Neural cell (in vitro differentiated cells): ENCODE results near the gene CDX1. TPM values are rescaled to one million over a fixed set of nuclear protein-coding genes. Genes with fewer than 3 reads are reported as not detected.

Source experiments
- H2AFZ ChIP-seq: fragments of 200-600, 300-800 bp; sonication (generic), shearing (Covaris generic); 2 replicates; pipeline ENCODE4 v1.6.0; 2014; ENCODE audit warnings: low read depth, mild to moderate bottlenecking, antibody characterized with exemption, low read length, moderate library complexity
- H3F3A ChIP-seq: fragments of 200-600 bp; shearing (Covaris generic); 2 replicates; pipeline ENCODE4 v1.6.1; 2016; ENCODE audit warnings: mild to moderate bottlenecking, moderate library complexity, mixed read lengths, antibody characterized with exemption, low read length; ENCODE audit not compliant: insufficient read depth, poor library complexity, severe bottlenecking
- H3K27ac ChIP-seq: fragments of 200-600, 300-800 bp; sonication (generic), shearing (Covaris generic); 2 replicates; pipeline ENCODE4 v1.5.1; 2014; ENCODE audit warnings: mild to moderate bottlenecking, low read length, moderate library complexity
- H3K27me3 ChIP-seq: fragments of 300-800, 200-600 bp; sonication (generic), shearing (Covaris generic); 2 replicates; pipeline ENCODE4 v1.6.0; 2014; ENCODE audit warnings: mild to moderate bottlenecking, low read depth, low read length, moderate library complexity; ENCODE audit not compliant: insufficient read depth
- H3K36me3 ChIP-seq: fragments of 300-800, 200-600 bp; sonication (generic), shearing (Covaris generic); 2 replicates; pipeline ENCODE4 v1.5.1; 2014; ENCODE audit warnings: mild to moderate bottlenecking, antibody characterized with exemption, low read length, moderate library complexity; ENCODE audit not compliant: insufficient read depth
- H3K4me2 ChIP-seq: fragments of 300-800, 200-600 bp; sonication (generic), shearing (Covaris generic); 2 replicates; pipeline ENCODE4 v1.6.0; 2014; ENCODE audit warnings: mild to moderate bottlenecking, low read length
- H3K4me3 ChIP-seq: fragments of 300-800, 200-600 bp; sonication (generic), shearing (Covaris generic); 2 replicates; pipeline ENCODE4 v1.5.1; 2014; ENCODE audit warnings: mild to moderate bottlenecking, low read length, moderate library complexity
- H3K79me2 ChIP-seq: fragments of 200-600 bp; shearing (Covaris generic); replicated peaks from 2 replicates; pipeline ENCODE4 v1.6.0; 2014; ENCODE audit warnings: mild to moderate bottlenecking, low read length, moderate library complexity; ENCODE audit not compliant: insufficient read depth
- H3K9ac ChIP-seq: fragments of 300-800, 200-600 bp; sonication (generic), shearing (Covaris generic); 2 replicates; pipeline ENCODE4 v1.6.1; 2016; ENCODE audit warnings: mild to moderate bottlenecking, low read length, mixed read lengths
- H3K9me2 ChIP-seq: fragments of 200-600 bp; shearing (Covaris generic); 2 replicates; pipeline ENCODE4 v1.6.1; 2016; ENCODE audit warnings: mild to moderate bottlenecking, low read length, mixed read lengths; ENCODE audit not compliant: insufficient read depth
- H3K9me3 ChIP-seq: fragments of 200-600, 300-800 bp; sonication (generic), shearing (Covaris generic); 2 replicates; pipeline ENCODE4 v1.6.1; 2016; ENCODE audit warnings: mild to moderate bottlenecking, mixed run types, low read length, moderate library complexity, mixed read lengths
- H4K20me1 ChIP-seq: fragments of 200-600 bp; shearing (Covaris generic); 2 replicates; pipeline ENCODE4 v1.6.1; 2016; ENCODE audit warnings: mild to moderate bottlenecking, mixed run types; ENCODE audit not compliant: insufficient read depth
- EP300 ChIP-seq: fragments of 450-650 bp; conservative IDR thresholded peaks from 2 replicates; pipeline ENCODE4 v1.6.1; 2014; ENCODE audit warnings: antibody characterized with exemption, mild to moderate bottlenecking, moderate library complexity; ENCODE audit not compliant: poor library complexity, severe bottlenecking
- EZH2 ChIP-seq: fragments of 200-600, 300-800 bp; shearing (Covaris generic), sonication (generic); IDR thresholded peaks from 2 replicates; pipeline ENCODE4 v1.6.1; 2014; ENCODE audit warnings: antibody characterized with exemption, low read length, borderline replicate concordance, mild to moderate bottlenecking; ENCODE audit not compliant: insufficient read depth, poor library complexity, severe bottlenecking
- MXI1 ChIP-seq: fragments of 450-650 bp; conservative IDR thresholded peaks from 2 replicates; pipeline ENCODE4 v1.6.1; 2014; ENCODE audit warnings: antibody characterized with exemption, mild to moderate bottlenecking; ENCODE audit not compliant: poor library complexity, severe bottlenecking
- POLR2AphosphoS5 ChIP-seq: IDR thresholded peaks from 2 replicates; pipeline ENCODE4 v1.6.1; 2012
- RAD21 ChIP-seq: fragments of 450-650 bp; conservative IDR thresholded peaks from 2 replicates; pipeline ENCODE4 v1.6.1; 2014; ENCODE audit warnings: antibody characterized with exemption, mild to moderate bottlenecking, moderate library complexity
- SMC3 ChIP-seq: fragments of 450-650 bp; conservative IDR thresholded peaks from 2 replicates; pipeline ENCODE4 v1.6.1; 2014; ENCODE audit warnings: antibody characterized with exemption, mild to moderate bottlenecking, moderate library complexity; ENCODE audit not compliant: poor library complexity
- TAF1 ChIP-seq: IDR thresholded peaks from 2 replicates; pipeline ENCODE4 v1.6.1; 2012; ENCODE audit warnings: low read depth
- polyA plus RNA-seq: library from polyadenylated mRNA; depleted of rRNA; stranded (reverse); fragments of >200 nt; gene quantifications from 2 replicates; pipeline ENCODE4 v1.2.3, GENCODE V29; 2014
- TF ChIP-seq, protein P1 (sequence below): fragments of 450-650 bp; IDR thresholded peaks from 2 replicates; pipeline ENCODE4 v1.5.1; 2014; ENCODE audit warnings: antibody characterized with exemption, mild to moderate bottlenecking, moderate library complexity; ENCODE audit not compliant: poor library complexity, severe bottlenecking
- TF ChIP-seq, protein P2 (sequence below): IDR thresholded peaks from 2 replicates; pipeline ENCODE4 v1.6.1; 2012; ENCODE audit warnings: borderline replicate concordance

Gene CDX1
- polyA plus RNA-seq, 1 donor from 2014 or later, result not detected

DNA sequence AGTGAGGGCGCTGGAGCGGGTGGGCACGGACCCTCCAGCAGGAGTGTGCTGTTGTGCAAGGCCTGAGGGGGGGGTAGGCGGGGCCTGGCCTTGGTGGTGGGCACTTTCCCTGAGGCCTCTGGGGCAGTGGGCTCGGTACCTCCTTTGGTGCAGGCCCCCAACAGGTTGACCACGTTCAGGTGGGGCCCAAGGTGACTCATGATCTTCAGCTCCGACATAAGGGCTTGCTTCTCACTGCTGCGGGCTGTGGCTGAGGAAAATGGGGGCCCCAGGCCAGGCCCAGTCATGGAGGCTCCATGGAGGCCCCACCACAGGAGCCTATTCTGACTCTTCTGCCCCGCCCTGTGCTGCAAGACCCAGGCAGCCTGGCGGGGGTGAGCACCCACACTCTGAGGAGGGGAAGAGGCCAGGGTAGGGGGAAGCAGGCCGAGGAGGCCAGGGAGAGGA lies 42.4 kb upstream of the CDX1 start:
- H3K36me3 ChIP-seq, result no peaks in the 10 kb centered on the region
- no peaks in the 10 kb centered on the region for H3K9me3 ChIP-seq
- no peaks in the 10 kb centered on the region for H3K79me2 ChIP-seq
- no peaks in the 10 kb centered on the region for H4K20me1 ChIP-seq
- no peaks in the 10 kb centered on the region for H3K27me3 ChIP-seq
- no peak overlapping the region for H2AFZ ChIP-seq
- H3K9ac ChIP-seq, result no peak overlapping the region
- H3F3A ChIP-seq, result no peaks in the 10 kb centered on the region
- TF ChIP-seq SMC3 (no peak), EP300 (no peak)
- no peak overlapping the region for H3K4me3 ChIP-seq
- H3K27ac ChIP-seq, result no peak overlapping the region
- H3K9me2 ChIP-seq, result no peaks in the 10 kb centered on the region
- no peak overlapping the region for H3K4me2 ChIP-seq

DNA sequence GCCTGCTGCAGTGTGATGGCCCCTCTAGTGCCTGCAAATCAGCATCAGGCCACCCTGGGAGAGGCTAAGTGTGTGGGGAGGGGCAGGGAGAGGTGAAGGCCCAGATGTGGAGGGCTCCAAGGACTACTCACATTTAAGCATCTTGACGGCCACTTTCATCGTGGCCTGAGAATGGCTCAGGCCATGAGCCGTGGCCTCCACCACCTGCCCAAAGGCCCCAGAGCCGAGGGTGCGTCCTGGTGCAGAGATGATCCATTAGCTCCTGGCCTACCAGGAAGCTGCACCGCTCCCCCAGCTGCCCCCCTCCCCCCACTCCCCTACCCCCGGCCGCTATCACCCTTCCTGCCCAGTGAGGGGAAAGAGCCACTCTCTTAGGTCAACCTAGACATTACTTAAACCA lies 42.0 kb upstream of the CDX1 start:
- H3K79me2 ChIP-seq, result no peaks in the 10 kb centered on the region
- no peaks in the 10 kb centered on the region for H4K20me1 ChIP-seq
- no peaks in the 10 kb centered on the region for H3F3A ChIP-seq
- H3K9ac ChIP-seq, result no peak overlapping the region
- H3K9me2 ChIP-seq, result no peaks in the 10 kb centered on the region
- H3K4me3 ChIP-seq, result no peak overlapping the region
- no peaks in the 10 kb centered on the region for H3K9me3 ChIP-seq
- no peaks in the 10 kb centered on the region for H3K27me3 ChIP-seq
- no peak overlapping the region for H3K4me2 ChIP-seq
- TF ChIP-seq EP300, result no peak
- TF ChIP-seq, protein P1, sequence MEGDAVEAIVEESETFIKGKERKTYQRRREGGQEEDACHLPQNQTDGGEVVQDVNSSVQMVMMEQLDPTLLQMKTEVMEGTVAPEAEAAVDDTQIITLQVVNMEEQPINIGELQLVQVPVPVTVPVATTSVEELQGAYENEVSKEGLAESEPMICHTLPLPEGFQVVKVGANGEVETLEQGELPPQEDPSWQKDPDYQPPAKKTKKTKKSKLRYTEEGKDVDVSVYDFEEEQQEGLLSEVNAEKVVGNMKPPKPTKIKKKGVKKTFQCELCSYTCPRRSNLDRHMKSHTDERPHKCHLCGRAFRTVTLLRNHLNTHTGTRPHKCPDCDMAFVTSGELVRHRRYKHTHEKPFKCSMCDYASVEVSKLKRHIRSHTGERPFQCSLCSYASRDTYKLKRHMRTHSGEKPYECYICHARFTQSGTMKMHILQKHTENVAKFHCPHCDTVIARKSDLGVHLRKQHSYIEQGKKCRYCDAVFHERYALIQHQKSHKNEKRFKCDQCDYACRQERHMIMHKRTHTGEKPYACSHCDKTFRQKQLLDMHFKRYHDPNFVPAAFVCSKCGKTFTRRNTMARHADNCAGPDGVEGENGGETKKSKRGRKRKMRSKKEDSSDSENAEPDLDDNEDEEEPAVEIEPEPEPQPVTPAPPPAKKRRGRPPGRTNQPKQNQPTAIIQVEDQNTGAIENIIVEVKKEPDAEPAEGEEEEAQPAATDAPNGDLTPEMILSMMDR, result no peak
- no peak for TF ChIP-seq SMC3
- no peak for TF ChIP-seq POLR2AphosphoS5
- TF ChIP-seq, protein P2, sequence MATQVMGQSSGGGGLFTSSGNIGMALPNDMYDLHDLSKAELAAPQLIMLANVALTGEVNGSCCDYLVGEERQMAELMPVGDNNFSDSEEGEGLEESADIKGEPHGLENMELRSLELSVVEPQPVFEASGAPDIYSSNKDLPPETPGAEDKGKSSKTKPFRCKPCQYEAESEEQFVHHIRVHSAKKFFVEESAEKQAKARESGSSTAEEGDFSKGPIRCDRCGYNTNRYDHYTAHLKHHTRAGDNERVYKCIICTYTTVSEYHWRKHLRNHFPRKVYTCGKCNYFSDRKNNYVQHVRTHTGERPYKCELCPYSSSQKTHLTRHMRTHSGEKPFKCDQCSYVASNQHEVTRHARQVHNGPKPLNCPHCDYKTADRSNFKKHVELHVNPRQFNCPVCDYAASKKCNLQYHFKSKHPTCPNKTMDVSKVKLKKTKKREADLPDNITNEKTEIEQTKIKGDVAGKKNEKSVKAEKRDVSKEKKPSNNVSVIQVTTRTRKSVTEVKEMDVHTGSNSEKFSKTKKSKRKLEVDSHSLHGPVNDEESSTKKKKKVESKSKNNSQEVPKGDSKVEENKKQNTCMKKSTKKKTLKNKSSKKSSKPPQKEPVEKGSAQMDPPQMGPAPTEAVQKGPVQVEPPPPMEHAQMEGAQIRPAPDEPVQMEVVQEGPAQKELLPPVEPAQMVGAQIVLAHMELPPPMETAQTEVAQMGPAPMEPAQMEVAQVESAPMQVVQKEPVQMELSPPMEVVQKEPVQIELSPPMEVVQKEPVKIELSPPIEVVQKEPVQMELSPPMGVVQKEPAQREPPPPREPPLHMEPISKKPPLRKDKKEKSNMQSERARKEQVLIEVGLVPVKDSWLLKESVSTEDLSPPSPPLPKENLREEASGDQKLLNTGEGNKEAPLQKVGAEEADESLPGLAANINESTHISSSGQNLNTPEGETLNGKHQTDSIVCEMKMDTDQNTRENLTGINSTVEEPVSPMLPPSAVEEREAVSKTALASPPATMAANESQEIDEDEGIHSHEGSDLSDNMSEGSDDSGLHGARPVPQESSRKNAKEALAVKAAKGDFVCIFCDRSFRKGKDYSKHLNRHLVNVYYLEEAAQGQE, result no peak
- no peak for TF ChIP-seq EZH2
- TF ChIP-seq MXI1, result no peak
- TF ChIP-seq RAD21, result no peak
- TF ChIP-seq TAF1, result no peak
- H3K36me3 ChIP-seq, result no peaks in the 10 kb centered on the region
- no peak overlapping the region for H2AFZ ChIP-seq
- H3K27ac ChIP-seq, result no peak overlapping the region

DNA sequence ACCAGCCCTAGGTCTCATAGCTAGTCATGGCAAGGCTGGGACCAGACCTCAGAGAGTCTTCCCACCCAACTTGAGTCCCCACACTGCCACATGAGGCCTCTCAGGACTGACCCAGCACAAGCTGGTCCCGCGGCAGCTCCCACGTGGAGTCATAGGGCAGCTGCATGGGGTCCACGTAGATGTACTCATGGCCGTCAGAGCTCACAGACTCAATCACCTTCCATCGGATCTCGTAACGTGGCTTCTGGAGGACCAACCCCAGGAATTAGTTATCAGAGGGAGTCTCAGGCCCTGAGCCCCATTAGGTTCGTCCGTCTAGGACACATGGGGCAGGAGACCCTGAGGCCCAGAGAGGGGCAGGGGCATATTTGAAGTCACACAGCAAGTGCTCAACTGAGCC lies 41.2 kb upstream of the CDX1 start:
- no peak overlapping the region for H3K9ac ChIP-seq
- no peaks in the 10 kb centered on the region for H3K9me3 ChIP-seq
- no peak overlapping the region for H3K4me3 ChIP-seq
- no peaks in the 10 kb centered on the region for H3F3A ChIP-seq
- H3K79me2 ChIP-seq, result no peaks in the 10 kb centered on the region
- H3K4me2 ChIP-seq, result no peak overlapping the region
- no peak overlapping the region for H3K27ac ChIP-seq
- no peaks in the 10 kb centered on the region for H4K20me1 ChIP-seq
- TF ChIP-seq RAD21 (no peak), SMC3 (no peak), MXI1 (no peak), POLR2AphosphoS5 (no peak), EZH2 (no peak), TAF1 (no peak), EP300 (no peak)
- TF ChIP-seq, protein P1, result no peak
- TF ChIP-seq, protein P2, result no peak
- H2AFZ ChIP-seq, result no peak overlapping the region
- H3K36me3 ChIP-seq, result no peaks in the 10 kb centered on the region
- H3K9me2 ChIP-seq, result no peaks in the 10 kb centered on the region
- H3K27me3 ChIP-seq, result no peaks in the 10 kb centered on the region
